Hematopoietic multipotent progenitor cell treated with erythropoietin and hydrocortisone succinate and interleukin-3 and kit ligand, for 15 days (in vitro differentiated cells): Measurements from ENCODE around the gene ACSS2.

Experiments used
- DNase-seq: peaks from one replicate; pipeline ENCODE4 v3.0.0-alpha.2; 2015; ENCODE audit warnings: low spot score

Gene ACSS2

DNA sequence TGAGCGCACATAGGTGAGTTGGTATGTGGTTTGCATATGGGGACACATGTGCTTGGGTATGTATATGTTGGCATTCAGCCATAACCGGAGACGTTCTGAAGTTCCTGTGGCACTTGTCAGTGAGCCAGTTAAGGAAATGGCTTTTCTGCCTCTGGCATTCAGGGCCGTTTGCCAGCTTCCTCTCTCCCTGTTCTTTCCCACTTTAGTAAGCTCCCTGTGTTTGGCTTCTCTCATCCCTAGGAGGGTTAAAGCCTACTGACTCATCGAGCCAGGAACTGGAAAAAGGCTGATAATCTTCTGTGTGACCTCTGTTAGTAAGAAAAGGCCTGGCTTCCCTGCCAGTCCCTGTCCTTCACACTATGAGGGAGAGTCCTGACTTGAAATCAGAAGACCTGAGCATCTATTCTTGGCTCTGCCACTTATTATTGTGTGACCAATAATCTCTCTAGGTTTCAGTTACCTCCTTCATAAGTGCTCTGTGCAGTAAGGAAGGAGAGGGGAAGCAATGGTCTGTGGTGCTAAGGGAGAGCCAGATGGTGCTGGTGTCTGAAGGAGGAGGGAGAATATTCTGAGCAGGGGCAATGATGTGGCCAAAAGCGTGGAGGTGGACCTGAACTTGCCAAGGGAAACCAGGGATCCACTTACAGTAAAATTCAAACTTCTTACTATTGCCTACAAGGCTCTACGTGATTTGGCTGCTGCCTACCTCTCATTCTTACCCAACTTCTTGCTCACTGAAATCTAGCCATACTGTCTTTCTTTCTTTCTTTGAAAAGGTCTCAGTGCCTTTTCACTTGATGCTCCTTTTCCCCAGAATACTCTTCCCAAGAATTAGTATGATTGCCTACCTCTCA, 31.4 kb downstream of the ACSS2 start:
- peak; percentile 20 for DNase-seq

DNA sequence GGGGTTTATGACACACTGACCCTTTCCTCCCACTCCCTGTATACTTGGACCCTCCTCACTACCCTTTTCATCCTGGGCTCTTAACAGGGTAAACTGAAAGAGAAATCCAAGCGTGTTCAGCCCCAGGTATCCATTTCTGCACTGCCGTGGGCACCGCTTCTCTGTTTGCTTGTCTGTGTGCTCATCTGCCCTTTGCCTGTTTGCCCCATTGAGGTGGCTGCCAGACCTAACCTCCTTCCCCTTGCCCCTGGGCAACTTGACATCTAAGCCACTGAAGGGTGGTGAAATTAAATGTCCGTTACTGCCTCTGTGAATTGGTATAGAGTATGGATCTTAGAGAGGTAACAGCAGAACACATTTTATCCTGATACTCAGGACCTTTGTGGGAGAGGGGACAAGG, 38.7 kb downstream of the ACSS2 start:
- no peak for DNase-seq

DNA sequence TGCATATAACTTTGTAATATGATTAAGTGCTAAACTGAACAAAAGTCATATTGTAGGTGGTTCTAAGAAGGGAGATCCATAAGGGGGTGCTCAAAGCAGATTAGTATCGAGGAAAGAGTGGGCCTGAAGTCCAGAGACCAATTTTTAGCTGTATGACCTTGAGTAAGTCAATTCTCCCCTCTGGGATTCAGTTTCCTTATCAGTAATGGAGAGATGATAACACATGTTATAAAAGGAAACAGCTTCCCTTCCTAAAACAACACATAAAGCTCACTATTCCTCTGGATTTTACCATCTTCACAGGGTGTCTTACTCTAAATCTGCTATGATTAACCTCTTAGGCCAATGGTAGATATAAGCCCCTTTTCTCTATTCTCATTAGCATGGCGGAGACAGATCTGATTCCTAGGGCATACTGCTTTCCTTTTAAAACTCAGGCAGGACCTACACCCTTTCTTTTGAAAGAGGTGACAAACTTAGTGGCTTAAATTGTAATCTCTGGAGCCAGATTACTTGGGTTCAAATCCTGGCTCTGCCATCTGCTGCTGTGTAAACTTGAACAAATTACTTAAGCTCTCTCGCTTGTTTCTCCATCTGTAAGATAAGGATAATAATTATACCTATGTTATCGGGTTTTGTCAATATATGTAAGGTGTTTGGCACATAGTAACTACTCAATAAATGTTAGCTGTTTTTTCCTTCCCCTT, 39.5 kb downstream of the ACSS2 start:
- DNase-seq = no peak

DNA sequence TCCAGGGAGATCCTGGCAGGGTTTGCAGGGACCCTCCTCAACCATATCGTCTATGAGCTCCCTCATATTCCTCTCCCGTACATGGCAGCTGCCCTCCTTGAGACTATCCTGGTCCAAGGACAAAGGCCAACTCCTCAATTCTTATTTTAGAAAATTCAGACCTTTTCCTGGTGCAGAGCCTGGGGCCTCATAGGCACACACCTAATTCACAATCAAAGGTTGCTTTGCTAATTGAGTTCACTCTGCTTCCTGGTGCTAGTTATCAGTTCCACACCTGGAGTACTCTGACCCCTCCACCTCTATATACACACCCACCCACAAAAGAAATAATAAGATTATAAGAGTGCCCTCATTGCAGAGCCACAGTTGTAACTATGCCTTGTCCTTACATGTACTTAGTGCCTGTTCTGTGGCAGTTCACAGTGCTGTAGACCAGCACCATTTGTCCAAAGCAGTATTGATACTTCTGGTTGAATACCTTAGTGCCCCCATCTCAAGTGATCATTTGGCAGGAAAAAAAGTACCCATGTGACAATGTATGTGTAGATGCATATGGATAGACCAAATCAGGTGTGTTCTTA, 40.5 kb downstream of the ACSS2 start:
- DNase-seq = no peak

DNA sequence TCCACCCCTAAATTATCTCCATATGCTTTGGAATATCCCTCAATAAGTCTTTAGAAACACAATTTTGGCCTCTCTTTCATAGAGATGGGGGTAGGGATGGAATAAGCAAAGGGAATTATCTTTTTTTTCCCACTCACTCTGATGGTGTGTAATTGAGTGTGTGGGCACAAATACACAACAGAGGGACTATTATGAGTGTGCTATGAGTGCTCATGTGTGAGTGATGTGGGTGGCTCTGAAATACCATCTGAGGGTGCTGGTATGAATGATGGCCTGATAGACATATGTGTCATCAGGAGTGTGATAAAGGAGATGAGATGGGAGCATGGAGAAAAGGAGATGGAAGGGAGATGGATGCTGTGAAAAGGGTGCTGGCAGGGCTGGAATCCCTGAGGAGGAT, 43.6 kb downstream of the ACSS2 start:
- no peak for DNase-seq

DNA sequence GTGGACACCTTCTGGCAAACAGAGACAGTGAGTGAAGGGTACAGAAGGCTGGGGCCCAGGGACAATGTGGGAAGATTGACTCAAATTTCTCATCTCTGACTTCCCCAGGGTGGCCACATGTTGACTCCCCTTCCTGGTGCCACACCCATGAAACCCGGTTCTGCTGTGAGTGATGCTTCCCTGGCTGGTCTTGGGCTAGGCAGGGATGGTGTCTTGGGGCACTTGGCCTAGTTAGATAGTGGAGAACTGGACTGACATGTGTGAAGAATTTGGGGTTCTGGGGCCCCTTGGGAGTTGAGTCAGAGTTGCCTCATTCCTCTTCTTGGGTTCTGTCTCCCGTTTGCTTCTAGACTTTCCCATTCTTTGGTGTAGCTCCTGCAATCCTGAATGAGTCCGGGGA, 45.0 kb downstream of the ACSS2 start:
- no peak for DNase-seq

DNA sequence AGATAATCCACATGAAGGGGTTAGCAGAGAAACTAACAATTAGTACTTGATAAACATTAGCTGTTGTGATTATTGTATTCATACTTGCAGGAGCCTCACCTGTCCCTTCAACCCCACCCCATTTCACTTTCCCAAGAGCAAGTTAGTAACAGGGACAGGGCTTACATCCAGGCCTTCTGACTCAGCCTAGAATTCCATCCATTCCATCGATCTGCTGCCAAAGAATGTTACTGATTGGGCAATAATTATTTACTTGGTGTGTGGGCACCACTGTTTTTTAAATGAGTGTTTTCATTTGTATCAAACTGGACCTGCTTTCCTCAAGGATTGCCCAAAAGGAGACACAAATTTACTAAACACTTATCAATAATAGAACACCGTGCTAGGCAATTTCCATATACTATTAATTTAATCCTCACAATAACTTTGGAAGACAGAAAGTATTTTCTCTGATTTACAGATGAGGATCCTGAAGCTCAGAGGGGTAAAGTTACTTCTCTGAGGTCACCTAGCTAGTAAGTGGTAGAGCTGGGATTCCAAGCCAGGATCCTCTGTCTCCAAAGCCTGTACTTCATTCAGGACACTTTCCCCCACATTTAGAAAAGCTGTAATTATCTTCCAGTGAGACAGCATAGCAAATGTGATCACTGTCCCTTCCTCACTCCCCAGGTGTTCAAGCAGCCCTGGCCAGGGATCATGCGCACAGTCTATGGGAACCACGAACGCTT, 46.4 kb downstream of the ACSS2 start:
- no peak for DNase-seq

DNA sequence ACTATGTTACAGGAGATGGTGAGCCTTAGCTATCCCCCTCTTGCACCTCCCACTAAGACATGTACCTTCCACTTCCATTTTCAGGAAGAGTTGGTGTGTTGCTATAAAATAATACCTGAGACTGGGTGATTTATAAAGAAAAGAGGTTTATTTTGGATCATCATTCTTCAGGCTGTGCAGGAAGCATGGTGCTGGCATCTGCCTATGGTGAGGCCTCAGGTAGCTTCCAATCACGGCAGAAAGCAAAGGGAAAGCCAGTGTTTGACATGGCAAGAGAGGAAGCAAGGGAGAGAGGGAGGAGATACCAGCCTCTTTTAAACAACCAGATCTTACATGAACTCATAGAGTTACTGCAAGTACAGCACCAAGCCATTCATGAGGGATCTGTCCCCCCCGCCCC, 47.0 kb downstream of the ACSS2 start:
- no peak for DNase-seq

DNA sequence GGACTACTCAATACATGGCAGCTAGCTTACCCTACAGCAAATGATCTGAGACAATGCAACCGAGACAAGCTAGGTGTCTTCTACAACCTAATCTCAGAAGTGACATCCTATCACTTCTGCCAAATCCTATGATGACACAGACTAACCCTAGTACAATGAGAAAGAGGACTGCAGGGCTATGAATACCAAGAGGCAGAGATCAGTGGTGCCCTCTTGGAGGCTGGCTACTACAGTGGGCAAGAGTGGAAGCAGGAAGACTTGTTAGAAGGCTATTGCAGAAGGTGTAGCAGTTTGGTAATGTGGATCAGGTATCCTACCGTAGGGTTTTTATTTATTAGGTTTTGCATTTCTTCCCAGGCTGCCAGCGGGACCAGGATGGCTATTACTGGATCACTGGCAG, 48.9 kb downstream of the ACSS2 start:
- no peak for DNase-seq

DNA sequence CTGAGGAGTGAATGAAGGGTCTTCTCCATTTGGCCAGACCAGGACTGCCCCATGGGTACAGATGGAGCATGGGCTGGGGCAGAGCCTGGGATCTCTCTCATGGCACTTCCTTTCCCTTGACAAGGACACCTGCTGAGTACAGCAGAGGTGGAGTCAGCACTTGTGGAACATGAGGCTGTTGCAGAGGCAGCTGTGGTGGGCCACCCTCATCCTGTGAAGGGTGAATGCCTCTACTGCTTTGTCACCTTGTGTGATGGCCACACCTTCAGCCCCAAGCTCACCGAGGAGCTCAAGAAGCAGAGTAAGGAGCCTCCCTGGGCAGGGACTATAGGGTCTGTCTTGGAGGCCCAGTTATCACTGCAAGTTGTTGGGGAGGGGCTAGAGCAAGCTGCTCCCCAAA, 49.6 kb downstream of the ACSS2 start:
- DNase-seq = no peak

DNA sequence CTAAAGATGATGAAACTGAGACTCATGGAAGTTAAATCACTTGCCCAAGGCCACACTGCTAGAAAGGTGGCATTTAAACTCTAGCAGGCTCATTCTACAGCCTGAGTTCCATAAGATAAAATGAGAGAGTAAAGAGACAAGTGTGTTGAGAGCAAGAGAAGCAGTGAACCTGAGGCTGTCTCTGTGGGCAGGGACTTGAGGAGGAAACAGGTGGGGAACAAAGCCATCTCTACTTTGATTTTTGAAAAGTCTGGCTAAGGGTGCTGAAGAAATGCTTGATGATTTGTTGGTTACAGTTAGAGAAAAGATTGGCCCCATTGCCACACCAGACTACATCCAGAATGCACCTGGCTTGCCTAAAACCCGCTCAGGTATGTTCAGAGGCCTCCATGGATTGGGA, 50.2 kb downstream of the ACSS2 start:
- DNase-seq = no peak

DNA sequence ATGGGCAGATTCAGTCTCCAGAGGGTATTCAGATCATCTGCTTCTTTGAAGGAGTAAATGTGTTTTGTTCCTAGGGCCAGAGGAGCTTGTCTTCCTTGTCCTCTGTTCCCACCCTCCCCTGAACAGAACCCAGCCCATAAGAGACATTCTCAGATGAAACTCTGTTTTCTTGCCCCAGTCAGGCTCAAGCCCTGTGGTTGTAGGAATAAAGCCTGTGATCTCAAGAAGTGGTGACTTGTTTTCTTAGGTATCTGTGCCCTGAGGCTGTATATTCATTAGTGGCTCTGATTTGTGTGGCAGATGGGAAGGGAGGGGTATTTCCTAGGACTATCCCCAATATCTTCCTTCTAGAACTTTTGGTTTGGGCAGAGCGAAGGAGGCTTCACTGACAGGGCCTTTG, 51.3 kb downstream of the ACSS2 start:
- no peak for DNase-seq

DNA sequence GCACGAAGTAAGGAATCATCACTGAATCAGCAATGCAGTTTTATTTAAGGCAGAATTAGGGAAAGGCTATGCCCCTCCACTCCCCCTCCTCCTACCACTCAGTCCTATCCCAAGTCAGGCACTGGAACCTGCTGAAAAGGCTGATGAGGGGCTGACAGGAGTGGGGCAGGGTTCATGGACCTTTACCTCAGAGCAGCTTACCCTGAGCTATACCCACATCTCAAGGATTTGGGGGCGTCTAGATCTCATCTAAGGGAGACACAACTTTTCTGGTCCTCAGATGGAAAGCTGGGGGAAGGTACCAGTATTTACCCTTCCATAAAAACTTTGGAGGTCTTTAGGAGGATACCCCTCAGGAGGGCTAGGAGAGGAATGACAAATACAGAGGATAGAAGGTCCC, 52.0 kb downstream of the ACSS2 start:
- DNase-seq = no peak

DNA sequence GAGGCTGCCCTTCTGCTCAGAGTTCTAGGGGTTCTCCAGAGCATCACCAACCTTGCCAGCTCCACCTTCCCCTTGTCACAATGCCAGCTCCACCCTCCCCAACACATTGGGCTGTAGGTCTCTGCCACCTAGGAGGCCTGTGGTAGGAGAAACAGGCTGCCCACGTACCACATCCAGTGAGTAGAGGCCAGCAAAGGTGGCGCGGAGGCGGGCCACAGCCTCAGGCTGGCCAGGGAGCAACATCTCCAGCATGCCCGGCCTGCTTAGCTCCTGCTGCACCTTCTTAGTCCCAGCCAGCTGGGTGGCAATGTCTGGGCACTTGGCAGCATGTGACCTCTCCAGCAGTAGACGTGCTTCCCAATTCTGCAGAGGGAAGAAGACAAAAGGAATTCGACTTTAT, 55.4 kb downstream of the ACSS2 start:
- no peak for DNase-seq

DNA sequence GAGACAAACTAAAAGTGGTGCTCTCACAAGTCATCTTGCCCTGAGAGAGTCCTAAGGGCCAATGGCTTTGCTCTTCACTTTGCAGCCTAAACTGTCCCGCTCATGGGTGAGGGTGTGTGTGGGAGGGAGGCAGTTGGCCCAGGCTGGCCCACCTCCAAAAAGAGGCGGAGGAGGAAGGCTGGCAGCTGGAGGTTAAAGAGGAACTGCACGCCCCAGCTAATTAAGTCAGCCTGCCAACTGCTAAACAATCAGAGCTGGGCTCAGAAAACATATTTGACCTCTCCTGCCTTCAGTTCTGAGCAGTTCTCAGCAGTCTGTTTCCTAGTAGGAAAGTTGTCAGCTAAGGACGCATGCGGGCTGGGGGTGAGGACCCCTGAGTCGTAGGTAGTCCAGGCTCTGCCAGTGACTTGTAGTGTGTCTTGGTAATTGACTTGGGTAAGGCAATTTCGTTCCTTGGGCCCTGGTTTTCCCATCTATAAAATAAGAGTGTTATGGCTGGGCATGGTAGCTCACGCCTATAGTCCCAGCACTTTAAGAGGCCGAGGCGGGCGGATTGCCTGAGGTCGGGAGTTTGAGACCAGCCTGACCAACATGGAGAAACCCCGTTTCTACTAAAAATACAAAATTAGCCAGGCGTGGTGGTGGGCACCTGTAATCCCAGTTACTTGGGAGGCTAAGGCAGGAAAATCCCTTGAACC, 62.2 kb downstream of the ACSS2 start:
- DNase-seq = peak; percentile 53

DNA sequence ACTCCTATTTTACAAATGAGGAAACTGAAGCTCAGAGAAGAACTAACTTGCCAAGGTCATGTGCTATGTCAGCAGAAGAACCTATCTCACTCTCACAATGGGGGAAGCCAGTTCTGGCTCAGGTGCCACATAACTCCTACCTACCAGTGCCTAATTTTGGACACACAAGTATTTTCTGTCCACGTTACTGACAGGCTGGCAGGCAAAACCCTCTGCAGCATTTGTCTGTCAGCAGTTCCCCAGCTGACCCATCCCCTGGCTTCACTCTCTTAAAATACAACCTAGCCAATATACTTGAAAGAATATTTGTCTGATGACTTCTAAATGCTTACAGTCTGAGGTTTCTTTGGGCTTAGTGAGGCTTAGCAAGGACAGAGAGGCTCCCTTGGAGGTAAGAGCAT, 63.7 kb downstream of the ACSS2 start:
- DNase-seq = no peak

DNA sequence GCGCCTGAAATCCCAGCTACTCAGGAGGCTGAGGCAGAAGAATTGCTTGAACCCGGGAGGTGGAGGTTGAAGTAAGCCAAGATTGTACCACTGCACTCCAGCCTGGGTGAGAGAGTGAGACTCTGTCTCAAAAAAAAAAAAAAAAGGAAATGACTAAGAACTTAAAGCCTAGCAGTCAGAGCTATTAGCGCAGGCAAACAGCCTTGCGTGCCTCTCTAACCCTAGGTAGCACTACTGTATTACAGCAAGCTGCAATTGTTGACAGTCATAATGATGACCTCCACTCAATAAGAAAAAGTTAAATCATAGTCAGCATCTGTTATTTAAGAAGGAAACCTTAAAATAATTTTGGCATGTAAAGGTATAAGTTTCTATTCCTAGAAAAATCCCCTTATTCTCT, 64.8 kb downstream of the ACSS2 start:
- no peak for DNase-seq

DNA sequence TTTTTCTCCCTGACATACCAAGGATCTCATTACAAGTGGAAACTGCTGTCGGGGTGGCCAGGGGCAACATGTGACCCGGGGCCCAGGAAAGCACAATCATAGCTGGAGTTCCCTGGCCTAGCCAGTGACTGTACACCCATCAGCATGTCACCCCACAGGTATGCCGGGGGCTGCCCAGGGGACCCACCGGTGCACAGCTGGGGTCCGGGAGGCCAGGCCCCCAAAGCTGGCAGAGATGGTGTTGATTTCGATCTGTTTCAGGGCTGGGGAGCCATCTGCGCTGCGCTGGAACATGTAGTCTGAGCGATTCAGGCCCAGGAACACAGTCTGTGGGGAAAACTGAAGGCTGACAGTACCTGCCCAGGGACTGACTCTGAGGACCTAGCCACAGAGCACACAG, 65.9 kb downstream of the ACSS2 start:
- no peak for DNase-seq

DNA sequence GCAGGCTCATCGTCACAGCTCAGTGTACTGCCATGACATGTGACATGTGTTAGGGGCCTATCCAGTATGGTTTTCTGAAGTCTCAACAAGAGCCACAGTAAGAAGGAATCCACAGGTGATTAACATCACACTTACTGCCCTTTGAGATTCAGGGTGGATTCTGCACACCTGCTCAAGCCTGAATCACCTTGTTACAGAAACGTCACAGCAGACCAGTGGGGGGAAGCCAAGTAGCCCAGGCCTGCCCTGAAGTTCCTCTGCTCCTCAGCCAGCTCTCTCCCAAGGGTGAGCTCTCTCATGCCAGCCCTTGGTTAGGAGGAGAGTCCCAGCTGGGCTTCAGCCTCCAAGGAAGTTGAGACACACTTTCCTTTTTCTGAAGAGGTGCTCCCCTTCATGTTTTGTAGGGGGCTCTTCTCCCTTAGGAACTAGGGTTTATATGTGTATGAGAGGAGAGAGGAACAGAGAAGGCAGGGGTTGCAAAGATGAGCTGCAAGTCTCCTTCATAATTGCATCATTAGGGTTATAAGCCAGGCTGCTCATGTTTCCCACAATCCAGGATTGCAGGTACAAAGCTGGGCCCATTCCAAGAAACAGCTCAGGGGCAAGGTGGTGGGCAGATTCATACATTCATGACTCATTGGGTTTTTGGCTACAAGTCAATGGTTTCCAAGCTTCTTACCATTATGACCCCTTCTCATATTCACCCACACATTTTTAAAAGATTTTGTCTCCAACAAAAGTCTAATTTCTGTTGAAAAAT, 67.6 kb downstream of the ACSS2 start:
- DNase-seq = no peak

DNA sequence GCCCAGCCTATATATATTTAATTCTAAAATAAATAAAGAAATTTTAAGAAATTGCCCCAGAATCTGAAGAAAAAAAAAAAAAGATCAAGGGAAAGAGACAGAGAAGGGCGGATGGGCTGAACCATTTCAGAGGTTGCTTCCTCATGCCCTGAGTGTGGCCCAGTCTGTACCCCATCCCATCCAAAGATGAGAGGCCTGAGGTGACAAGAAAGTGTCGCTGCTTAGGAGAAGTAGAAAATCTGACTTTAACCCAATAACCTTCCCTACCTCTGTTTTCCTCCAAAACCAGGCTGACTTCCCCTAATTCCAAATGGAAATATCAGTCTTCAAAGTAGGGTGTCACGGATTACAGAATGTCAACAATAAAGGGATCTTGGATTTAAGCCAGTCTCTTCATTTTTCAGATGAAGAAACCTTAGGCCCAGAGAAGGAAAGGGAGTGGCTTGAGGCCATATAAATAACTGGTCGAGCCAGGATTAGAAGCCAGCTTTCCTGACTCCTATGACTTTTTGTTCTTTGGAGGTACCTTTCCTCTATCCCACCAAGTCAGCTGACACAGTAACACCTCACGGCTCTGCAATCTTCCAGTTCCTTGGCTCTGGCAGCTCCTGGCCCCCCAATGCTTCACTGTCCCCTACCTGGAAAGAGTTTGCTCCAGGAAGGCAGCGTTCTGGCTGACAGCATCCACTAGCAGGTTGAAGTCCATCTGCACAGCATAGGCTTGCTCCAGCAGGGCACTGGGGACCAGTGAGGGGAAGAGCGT, 69.1 kb downstream of the ACSS2 start:
- DNase-seq = no peak

DNA sequence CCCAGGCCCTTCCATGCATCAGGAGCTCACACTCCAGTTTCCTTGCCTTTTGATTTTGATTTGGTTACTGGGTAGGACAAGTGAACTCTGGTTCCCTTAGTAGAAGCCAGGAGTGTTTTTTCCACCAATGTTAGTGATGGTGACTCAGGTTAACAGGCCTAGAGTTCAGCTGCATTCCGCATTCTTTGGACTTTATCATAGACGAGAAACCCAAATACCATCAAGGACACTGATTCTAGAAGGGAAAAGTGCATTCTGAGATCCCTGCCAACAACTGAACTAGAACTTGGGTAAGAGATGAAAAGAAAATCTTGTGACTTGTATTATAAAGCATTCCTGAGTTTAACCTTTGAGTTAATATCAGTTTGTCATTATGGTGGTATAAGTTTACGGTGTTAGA, 70.2 kb downstream of the ACSS2 start:
- DNase-seq = no peak
